Heart left ventricle (tissue), 13 donors: ENCODE measurements around the gene MYBPC2.

ENCODE experiments used
- CTCF ChIP-seq, 12 donors: fragments of 200-600 bp; sonication (generic) in 4 of 12; IDR thresholded peaks; one replicate each; pipeline versions ENCODE4 v1.5.0 to v1.8.0; 2018 to 2022; ENCODE audit warnings: antibody characterized with exemption in 12 of 12, mild to moderate bottlenecking in 5 of 12
- POLR2A ChIP-seq, 2 donors: fragments of 450-650 bp; IDR thresholded peaks; one replicate each; pipeline ENCODE4 v1.6.1; 2017; ENCODE audit warnings: antibody characterized with exemption in 2 of 2, mild to moderate bottlenecking in 2 of 2, moderate library complexity in 2 of 2
- donor health status: ischemic (EF 13 %, LVEDD 7.1; RV severe dilation, severe dysfunction).
- donor health status: DM: no; HTN: yes; CAD: no.
- donor health status: DM: no; HTN: no; CAD: no.
- donor health status: ischemic (EF 25% LVEDD 6.9; RV normal size, moderate dysfunction).
- donor health status: ischemic (EF 25% LVEDD 5.7; RV mildly dilated, moderate dysfunction).
- donor health status: ischemic (EF 35%, LVEDD 5.7; RV mildly dilated, moderate dysfunction).
- donor health status: nonischemic (EF 11% LVEDD 7.7; RV severe dilation, severe dysfunction).
- donor health status: DM: yes; HTN: yes; CAD: no.
- donor health status: PGD.
- donor health status: ischemic (EF 29% LVEDD 5.4; RV normal size, mild dysfunction).
- donor health status: nonischemic (EF 23%, LVEDD 6.1; RV moderate dilation, normal function).

GRCh38 chr19:50423279-50424113 is 9.2 kb upstream of the MYBPC2 start:
- no peak for TF ChIP-seq POLR2A (IDR thresholded peaks at IDR 0.05)
- TF ChIP-seq CTCF (IDR thresholded peaks at IDR 0.05): no peak
